Loucy (cell line): ENCODE results near the gene PSORS1C2.
"Not testable (repeated sequence)": the region's sequence is repeated elsewhere in the genome, so short reads cannot be mapped to it uniquely, and the experiment has no call there.

Experiments
- H2AFZ ChIP-seq: fragments of 200-600 bp; sonication (generic); 2 replicates; pipeline ENCODE4 v1.6.0; 2016; ENCODE audit warnings: antibody characterized with exemption, mild to moderate bottlenecking, low read length, moderate library complexity
- H3F3A ChIP-seq: fragments of 200-600 bp; 2 replicates; pipeline ENCODE4 v1.6.0; 2016; ENCODE audit warnings: antibody characterized with exemption, low read depth, mild to moderate bottlenecking
- H3K27me3 ChIP-seq: fragments of 200-600 bp; sonication (generic); 2 replicates; pipeline ENCODE4 v1.6.1; 2014; ENCODE audit warnings: low read length, mild to moderate bottlenecking; ENCODE audit not compliant: insufficient read depth, poor library complexity, severe bottlenecking
- H3K36me3 ChIP-seq: fragments of 200-600 bp; sonication (generic); 2 replicates; pipeline ENCODE4 v1.6.1; 2016; ENCODE audit warnings: low read length; ENCODE audit not compliant: insufficient read depth
- H3K4me1 ChIP-seq: fragments of 200-600 bp; sonication (generic); 2 replicates; pipeline ENCODE4 v1.5.1; 2014; ENCODE audit warnings: low read length, mild to moderate bottlenecking; ENCODE audit not compliant: insufficient read depth, poor library complexity, severe bottlenecking
- H3K4me2 ChIP-seq: fragments of 200-600 bp; sonication (generic); 2 replicates; pipeline ENCODE4 v1.6.0; 2014; ENCODE audit warnings: antibody characterized with exemption, low read length, low read depth, mild to moderate bottlenecking; ENCODE audit not compliant: poor library complexity, severe bottlenecking
- H3K4me3 ChIP-seq: fragments of 200-600 bp; sonication (generic); 2 replicates; pipeline ENCODE4 v1.5.1; 2014; ENCODE audit warnings: low read length, mild to moderate bottlenecking, mixed read lengths; ENCODE audit not compliant: poor library complexity, severe bottlenecking
- H3K79me2 ChIP-seq: fragments of 200-600 bp; sonication (generic); 2 replicates; pipeline ENCODE4 v1.6.1; 2014; ENCODE audit warnings: low read length; ENCODE audit not compliant: insufficient read depth
- H3K9ac ChIP-seq: fragments of 200-600 bp; sonication (generic); 2 replicates; pipeline ENCODE4 v1.6.0; 2014; ENCODE audit warnings: mild to moderate bottlenecking, low read depth, low read length, moderate library complexity; ENCODE audit not compliant: poor library complexity, severe bottlenecking
- H3K9me2 ChIP-seq: fragments of 200-600 bp; sonication (generic); replicated peaks from 2 replicates; pipeline ENCODE4 v1.6.1; 2016; ENCODE audit warnings: low read depth, low read length, mixed read lengths
- H3K9me3 ChIP-seq: fragments of 200-600 bp; sonication (generic); 2 replicates; pipeline ENCODE4 v1.6.1; 2014; ENCODE audit warnings: mild to moderate bottlenecking, antibody characterized with exemption, low read length, low read depth; ENCODE audit not compliant: insufficient read depth
- H4K20me1 ChIP-seq: fragments of 200-600 bp; sonication (generic); 2 replicates; pipeline ENCODE4 v1.6.0; 2014; ENCODE audit warnings: antibody characterized with exemption, low read length, mild to moderate bottlenecking; ENCODE audit not compliant: insufficient read depth, poor library complexity, severe bottlenecking
- EZH2phosphoT487 ChIP-seq: fragments of 200-600 bp; IDR thresholded peaks from 2 replicates; pipeline ENCODE4 v1.6.1; 2018; ENCODE audit warnings: antibody characterized with exemption, mild to moderate bottlenecking, moderate library complexity, borderline replicate concordance
- TF ChIP-seq, protein P1 (sequence below): fragments of 200-600 bp; sonication (generic); conservative IDR thresholded peaks from 2 replicates; pipeline ENCODE4 v1.5.1; 2014; ENCODE audit warnings: mild to moderate bottlenecking, antibody characterized with exemption, low read length

Gene PSORS1C2

DNA sequence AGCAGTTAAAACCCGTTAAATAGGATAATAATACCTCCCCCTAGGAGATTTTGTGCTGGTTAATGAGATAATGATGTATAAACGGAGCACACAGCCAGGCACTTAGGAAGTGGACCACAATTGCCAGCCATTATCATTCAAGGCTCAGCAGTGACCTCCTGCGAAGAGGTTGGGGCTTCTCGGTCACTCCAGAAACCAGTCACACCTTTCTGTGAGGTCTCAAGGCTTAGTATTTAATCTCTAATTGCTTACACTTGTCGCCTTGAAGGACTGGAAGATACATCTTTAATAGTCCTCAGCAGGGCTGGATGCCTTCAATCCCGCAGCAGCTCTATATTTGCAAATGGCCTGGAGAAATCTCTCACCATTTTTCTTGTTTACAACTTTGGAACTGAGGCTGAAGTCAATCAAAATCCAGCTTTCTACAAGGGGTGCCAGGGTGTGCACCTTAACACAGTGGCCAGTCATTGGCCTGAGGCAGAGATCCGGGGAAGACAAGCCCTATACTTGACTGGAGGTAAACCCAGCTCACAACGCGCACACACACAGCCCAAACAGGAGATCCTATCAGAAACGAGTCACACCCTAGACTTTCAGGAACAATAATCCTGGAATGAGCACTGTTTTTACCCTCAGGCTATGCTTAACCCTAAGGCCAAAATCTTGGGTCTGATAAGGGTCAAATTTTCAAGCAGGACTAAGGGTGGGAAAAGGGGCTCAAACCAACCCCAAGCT, 30.4 kb upstream of the PSORS1C2 start:
- no peak overlapping the region for H3K9ac ChIP-seq
- no peak for TF ChIP-seq EZH2phosphoT487
- H3K4me3 ChIP-seq = no peak overlapping the region
- no peaks in the 10 kb centered on the region for H4K20me1 ChIP-seq
- no peaks in the 10 kb centered on the region for H3K79me2 ChIP-seq
- H3F3A ChIP-seq = no peaks in the 10 kb centered on the region
- H3K9me3 ChIP-seq = no peaks in the 10 kb centered on the region
- H3K27me3 ChIP-seq = no peaks in the 10 kb centered on the region
- H3K4me2 ChIP-seq = no peak overlapping the region
- H3K9me2 ChIP-seq = no peaks in the 10 kb centered on the region
- no peak overlapping the region for H2AFZ ChIP-seq
- no peaks in the 10 kb centered on the region for H3K36me3 ChIP-seq
- no peaks in the 10 kb centered on the region for H3K4me1 ChIP-seq

DNA sequence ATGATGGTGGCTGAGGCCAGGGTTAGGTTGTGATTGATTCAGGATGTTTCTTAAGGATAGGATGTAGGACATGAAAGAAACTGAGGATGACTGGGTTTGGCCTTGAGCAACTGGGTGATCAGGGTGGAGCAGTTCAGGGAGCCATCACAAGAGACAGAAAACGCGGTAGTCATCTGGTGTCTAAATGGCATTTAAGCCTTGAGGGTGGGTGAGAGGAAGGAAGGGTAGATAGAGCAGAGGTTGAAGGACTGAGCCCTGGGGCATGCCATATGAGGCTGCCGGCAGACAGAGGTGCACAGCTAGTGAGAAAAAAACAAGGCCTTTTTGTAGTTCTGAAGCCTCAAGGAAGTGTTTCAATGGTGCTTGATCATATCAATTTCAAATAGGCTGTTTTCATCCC, 29.7 kb upstream of the PSORS1C2 start:
- no peak for TF ChIP-seq EZH2phosphoT487
- TF ChIP-seq, protein P1, sequence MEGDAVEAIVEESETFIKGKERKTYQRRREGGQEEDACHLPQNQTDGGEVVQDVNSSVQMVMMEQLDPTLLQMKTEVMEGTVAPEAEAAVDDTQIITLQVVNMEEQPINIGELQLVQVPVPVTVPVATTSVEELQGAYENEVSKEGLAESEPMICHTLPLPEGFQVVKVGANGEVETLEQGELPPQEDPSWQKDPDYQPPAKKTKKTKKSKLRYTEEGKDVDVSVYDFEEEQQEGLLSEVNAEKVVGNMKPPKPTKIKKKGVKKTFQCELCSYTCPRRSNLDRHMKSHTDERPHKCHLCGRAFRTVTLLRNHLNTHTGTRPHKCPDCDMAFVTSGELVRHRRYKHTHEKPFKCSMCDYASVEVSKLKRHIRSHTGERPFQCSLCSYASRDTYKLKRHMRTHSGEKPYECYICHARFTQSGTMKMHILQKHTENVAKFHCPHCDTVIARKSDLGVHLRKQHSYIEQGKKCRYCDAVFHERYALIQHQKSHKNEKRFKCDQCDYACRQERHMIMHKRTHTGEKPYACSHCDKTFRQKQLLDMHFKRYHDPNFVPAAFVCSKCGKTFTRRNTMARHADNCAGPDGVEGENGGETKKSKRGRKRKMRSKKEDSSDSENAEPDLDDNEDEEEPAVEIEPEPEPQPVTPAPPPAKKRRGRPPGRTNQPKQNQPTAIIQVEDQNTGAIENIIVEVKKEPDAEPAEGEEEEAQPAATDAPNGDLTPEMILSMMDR = no peak
- Histone ChIP-seq H3K9me2 (no peaks in the 10 kb centered on the region), H3K36me3 (no peaks in the 10 kb centered on the region), H3K27me3 (no peaks in the 10 kb centered on the region), H3K79me2 (no peaks in the 10 kb centered on the region), H3K9ac (no peak overlapping the region), H3K4me3 (no peak overlapping the region), H3F3A (no peaks in the 10 kb centered on the region), H2AFZ (no peak overlapping the region), H3K9me3 (no peaks in the 10 kb centered on the region), H4K20me1 (no peaks in the 10 kb centered on the region), H3K4me1 (no peaks in the 10 kb centered on the region), H3K4me2 (no peak overlapping the region)

DNA sequence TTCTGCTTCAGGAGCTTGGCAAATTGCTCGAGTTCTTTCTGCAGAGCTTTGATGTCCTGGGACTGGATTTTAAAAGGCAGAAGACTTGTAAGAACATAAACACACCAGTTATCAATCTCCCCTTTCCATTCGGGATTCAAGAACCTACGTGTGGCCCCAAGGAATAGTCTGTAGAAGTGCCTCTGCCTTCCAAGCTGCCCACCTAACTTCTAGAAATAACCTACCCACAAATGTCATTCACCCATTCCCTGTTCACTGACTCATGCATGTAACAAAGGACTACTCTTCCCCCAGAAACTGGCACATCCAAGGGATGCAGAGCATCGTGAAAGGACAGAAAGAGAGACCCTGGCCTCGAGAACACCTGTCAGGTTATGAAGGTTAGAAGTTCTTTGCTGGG, 27.1 kb upstream of the PSORS1C2 start:
- Histone ChIP-seq H3K79me2 (peaks cover 20% of the 10 kb centered on the region), H3K9ac (no peak overlapping the region), H4K20me1 (no peaks in the 10 kb centered on the region), H3K36me3 (no peaks in the 10 kb centered on the region; the same call in 1 of the 2 replicates), H3K4me3 (no peak overlapping the region), H3K27me3 (no peaks in the 10 kb centered on the region), H3K4me1 (peaks cover 22% of the 10 kb centered on the region), H3K4me2 (no peak overlapping the region), H2AFZ (no peak overlapping the region), H3K9me3 (no peaks in the 10 kb centered on the region), H3K9me2 (no peaks in the 10 kb centered on the region), H3F3A (no peaks in the 10 kb centered on the region)
- TF ChIP-seq, protein P1 = no peak
- no peak for TF ChIP-seq EZH2phosphoT487

DNA sequence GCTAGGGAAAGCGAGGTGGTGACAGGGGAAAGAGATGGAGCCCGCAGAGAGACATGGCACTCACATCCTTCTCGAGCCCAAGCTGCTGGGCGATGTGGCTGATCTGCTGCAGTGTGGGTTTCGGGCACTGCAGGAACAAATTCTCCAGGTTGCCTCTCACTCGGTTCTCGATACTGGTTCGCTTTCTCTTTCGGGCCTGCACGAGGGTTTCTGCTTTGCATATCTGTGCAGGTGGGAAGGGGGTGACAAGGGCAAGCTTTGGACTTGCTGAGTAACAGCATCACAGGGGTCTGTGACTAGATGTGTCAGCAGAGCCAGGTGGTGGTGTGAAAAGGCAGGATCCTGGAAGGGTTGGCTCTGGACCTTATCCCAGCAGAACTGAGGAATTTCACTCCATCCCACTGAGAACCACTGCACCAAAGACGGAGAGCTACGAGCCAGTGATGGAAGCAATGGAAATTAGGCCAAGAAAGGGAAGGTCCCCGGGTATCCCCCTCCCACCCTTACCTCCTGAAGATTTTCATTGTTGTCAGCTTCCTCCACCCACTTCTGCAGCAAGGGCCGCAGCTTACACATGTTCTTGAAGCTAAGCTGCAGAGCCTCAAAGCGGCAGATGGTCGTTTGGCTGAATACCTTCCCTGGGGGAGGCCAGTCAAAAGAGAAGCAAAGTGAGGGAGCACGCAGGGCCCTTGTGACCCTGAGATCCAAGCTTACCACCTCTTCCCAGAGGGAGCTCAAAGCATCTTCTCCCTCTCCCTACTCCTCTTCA, 26.4 kb upstream of the PSORS1C2 start:
- not testable (repeated sequence) for H3K4me2 ChIP-seq, H3K9me2 ChIP-seq, H3F3A ChIP-seq, H3K36me3 ChIP-seq, H2AFZ ChIP-seq, H3K9ac ChIP-seq, H3K4me3 ChIP-seq, H4K20me1 ChIP-seq, H3K9me3 ChIP-seq, H3K27me3 ChIP-seq
- peaks cover 27% of the 10 kb centered on the region for H3K79me2 ChIP-seq
- H3K4me1 ChIP-seq = peaks cover 22% of the 10 kb centered on the region

DNA sequence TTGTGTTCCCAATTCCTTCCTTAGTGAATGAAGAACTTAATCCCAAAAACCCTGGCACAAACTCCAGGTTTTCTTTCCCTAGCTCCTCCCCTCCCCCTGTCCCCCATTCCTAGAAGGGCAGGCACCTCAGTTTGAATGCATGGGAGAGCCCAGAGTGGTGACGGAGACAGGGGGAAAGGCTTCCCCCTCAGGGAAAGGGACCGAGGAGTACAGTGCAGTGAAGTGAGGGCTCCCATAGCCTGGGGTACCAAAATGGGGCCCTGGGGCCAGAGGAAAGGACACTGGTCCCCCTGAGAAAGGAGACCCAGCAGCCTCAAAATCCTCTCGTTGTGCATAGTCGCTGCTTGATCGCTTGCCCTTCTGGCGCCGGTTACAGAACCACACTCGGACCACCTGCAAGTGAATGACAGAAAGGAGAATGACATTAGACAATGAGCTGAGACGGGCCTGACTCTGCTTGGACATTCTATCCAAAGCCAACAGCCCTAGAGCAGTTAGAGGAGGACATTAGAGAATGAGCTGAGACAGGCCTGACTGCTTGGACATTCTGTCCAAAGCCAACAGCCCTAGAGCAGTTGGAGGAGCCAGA, 25.7 kb upstream of the PSORS1C2 start:
- not testable (repeated sequence) for H3K9me3 ChIP-seq, H2AFZ ChIP-seq, H4K20me1 ChIP-seq, H3F3A ChIP-seq, H3K36me3 ChIP-seq, H3K9me2 ChIP-seq, H3K9ac ChIP-seq, H3K4me2 ChIP-seq, H3K4me3 ChIP-seq, H3K27me3 ChIP-seq
- Histone ChIP-seq H3K4me1 (peaks cover 29% of the 10 kb centered on the region), H3K79me2 (peaks cover 34% of the 10 kb centered on the region)
